Fibroblast of pulmonary artery (primary cell): ENCODE measurements around the gene TMEM9.

ENCODE experiments used
- DNase-seq: peaks from one replicate; pipeline ENCODE4 v3.0.0-alpha.2; 2010; ENCODE audit warnings: low read depth
- H3K4me3 ChIP-seq: replicated peaks from 2 replicates; pipeline ENCODE4 v1.5.1; 2011; ENCODE audit warnings: low read depth, mild to moderate bottlenecking, control low read depth, low read length, moderate library complexity
- CTCF ChIP-seq: IDR thresholded peaks from 2 replicates; pipeline ENCODE4 v1.5.1; 2011; ENCODE audit warnings: mild to moderate bottlenecking, control low read depth, low read length, inconsistent platforms; ENCODE audit errors: missing control alignments

TMEM9 gene

GRCh38 chr1:201109651-201110050 is 44.6 kb downstream of the TMEM9 start:
- no peak overlapping the region for H3K4me3 ChIP-seq
- no peak for TF ChIP-seq CTCF
- no peak for DNase-seq

- no peak for DNase-seq
- no peak overlapping the region for H3K4me3 ChIP-seq
- TF ChIP-seq CTCF = no peak
Measured at GRCh38 chr1:201108614-201109013, 45.7 kb downstream of the TMEM9 start.

GRCh38 chr1:201105688-201106087 is 48.6 kb downstream of the TMEM9 start:
- H3K4me3 ChIP-seq = no peak overlapping the region
- TF ChIP-seq CTCF = no peak
- no peak for DNase-seq

GRCh38 chr1:201104141-201104540 is 50.1 kb downstream of the TMEM9 start:
- DNase-seq = no peak
- TF ChIP-seq CTCF = no peak
- no peak overlapping the region for H3K4me3 ChIP-seq

- no peak for DNase-seq
- no peak for TF ChIP-seq CTCF
- H3K4me3 ChIP-seq = no peak overlapping the region
Measured at GRCh38 chr1:201103666-201104065, 50.6 kb downstream of the TMEM9 start.

GRCh38 chr1:201100169-201100930 is 53.9 kb downstream of the TMEM9 start:
- H3K4me3 ChIP-seq = no peak overlapping the region
- no peak for DNase-seq
- TF ChIP-seq CTCF = no peak
